K562 (cell line): ENCODE measurements around the gene CFDP1. TPM values are rescaled to one million over a fixed set of nuclear protein-coding genes. Genes with fewer than 3 reads are reported as not detected.
A peak's percentile ranks its signal among the peaks of the same experiment; 100 is the strongest.

Source experiments
- ATAC-seq: fragments of 200-7000 bp; cut with Tn5 transposase; 3 replicates; pipeline ENCODE4 v1.9.1; 2020; ENCODE audit warnings: moderate library complexity
- BruUV-seq: library from RNA; stranded (reverse); fragments of 400-500 nt; replicated peaks from 2 replicates; lab custom pipeline; 2021; lab: Mats Ljungman, UMichigan
- CTCF ChIA-PET: fragments of 300-600 bp; formaldehyde crosslinking; extraction: SDS; loops from one replicate; lab custom pipeline; 2021; ENCODE audit warnings: low intra/inter-chr PET ratio; lab: Yijun Ruan, JAX
- POLR2A ChIA-PET: fragments of 300-600, 350-650 bp; sonication (Branson Sonifier 250); formaldehyde crosslinking; extraction: SDS; loops from one replicate; lab custom pipeline; 2021; ENCODE audit warnings: antibody characterized with exemption, inconsistent platforms; lab: Yijun Ruan, JAX
- DNase-seq, 4 experiments: peaks; one replicate each; pipeline versions ENCODE4 v3.0.0 to v3.0.0-alpha.2; 2011 to 2018; ENCODE audit warnings: low spot score in 3 of 4, mixed read lengths in 3 of 4; ENCODE audit errors: extremely low read depth in 1 of 4
- FAIRE-seq: peaks from 2 replicates; lab custom pipeline; 2011; peaks lifted over from hg19 to GRCh38; lab: Jason Lieb, UNC
- H2AFZ ChIP-seq: 2 replicates; pipeline ENCODE4 v1.6.0; 2011; ENCODE audit warnings: low read depth, low read length, control low read depth, inconsistent platforms
- H3K27ac ChIP-seq: fragments of 200-600 bp; 3 replicates; pipeline ENCODE4 v1.8.0; 2011; ENCODE audit warnings: low read depth, mild to moderate bottlenecking, control low read depth, inconsistent platforms, low read length, moderate library complexity, mixed read lengths; ENCODE audit errors: extremely low read depth
- H3K27me3 ChIP-seq, 2 experiments: fragments of 300-600 bp in 1 of 2; 2 replicates in 1 of 2; 3 replicates in 1 of 2; pipeline versions ENCODE4 v1.6.0 to v1.8.0; 2011; ENCODE audit warnings: inconsistent platforms in 2 of 2, low read length in 2 of 2, mild to moderate bottlenecking in 1 of 2, mixed read lengths in 1 of 2, moderate library complexity in 1 of 2; ENCODE audit not compliant: control insufficient read depth in 2 of 2, insufficient read depth in 2 of 2
- H3K36me3 ChIP-seq: fragments of 300-600 bp; 3 replicates; pipeline ENCODE4 v1.8.0; 2011; ENCODE audit warnings: mild to moderate bottlenecking, low read length, inconsistent platforms; ENCODE audit not compliant: control insufficient read depth, insufficient read depth
- H3K4me1 ChIP-seq, 2 experiments: fragments of 200-600 bp in 1 of 2; replicated peaks in 1 of 2; 2 replicates in 1 of 2; 3 replicates in 1 of 2; pipeline versions ENCODE4 v1.5.1 to v1.8.0; 2011; ENCODE audit warnings: inconsistent platforms in 2 of 2, low read length in 2 of 2, mild to moderate bottlenecking in 1 of 2, mixed read lengths in 1 of 2, moderate library complexity in 1 of 2; ENCODE audit not compliant: control insufficient read depth in 2 of 2, insufficient read depth in 2 of 2
- H3K4me2 ChIP-seq: 2 replicates; pipeline ENCODE4 v1.6.1; 2011; ENCODE audit warnings: low read length, control low read depth, inconsistent platforms, mixed read lengths; ENCODE audit not compliant: insufficient read depth
- H3K4me3 ChIP-seq: fragments of 200-600 bp; sonication (generic), shearing (Covaris generic); 2 replicates; pipeline ENCODE4 v1.5.1; 2016; ENCODE audit warnings: control low read depth, inconsistent platforms
- H3K79me2 ChIP-seq: fragments of 200-600 bp; 3 replicates; pipeline ENCODE4 v1.8.0; 2011; ENCODE audit warnings: low read length, inconsistent platforms; ENCODE audit not compliant: control insufficient read depth, insufficient read depth
- H3K9ac ChIP-seq, 2 experiments: 2 replicates each; pipeline versions ENCODE4 v1.6.0 to v1.6.1; 2011; ENCODE audit warnings: low read depth in 2 of 2, low read length in 2 of 2, control low read depth in 1 of 2, inconsistent platforms in 1 of 2, mild to moderate bottlenecking in 1 of 2, mixed read lengths in 1 of 2; ENCODE audit not compliant: insufficient read depth in 1 of 2
- H3K9me1 ChIP-seq: one replicate; pipeline ENCODE4 v1.6.0; 2011; ENCODE audit warnings: inconsistent platforms, mild to moderate bottlenecking, low read length, moderate library complexity; ENCODE audit not compliant: control insufficient read depth, insufficient read depth
- H3K9me3 ChIP-seq: replicated peaks from 2 replicates; pipeline ENCODE4 v1.5.1; 2011; ENCODE audit warnings: low read depth, low read length, inconsistent platforms; ENCODE audit not compliant: control insufficient read depth, insufficient read depth
- H4K20me1 ChIP-seq: replicated peaks from 2 replicates; pipeline ENCODE4 v1.6.1; 2011; ENCODE audit warnings: low read length, inconsistent platforms, mixed read lengths; ENCODE audit not compliant: control insufficient read depth, insufficient read depth
- NFIC ChIP-seq: fragments of 450-650 bp; IDR thresholded peaks from 2 replicates; pipeline ENCODE4 v1.6.1; 2017; ENCODE audit warnings: mild to moderate bottlenecking, inconsistent platforms
- SMARCA4 ChIP-seq: fragments of 450-650 bp; IDR thresholded peaks from 2 replicates; pipeline ENCODE4 v1.6.1; 2016
- SPI1 ChIP-seq: IDR thresholded peaks from 2 replicates; pipeline ENCODE4 v1.6.1; 2011; ENCODE audit warnings: low read depth, low read length, control low read depth, borderline replicate concordance
- TCF7L2 ChIP-seq: fragments of 150-350 bp; IDR thresholded peaks from 2 replicates; pipeline ENCODE4 v1.6.1; 2016; ENCODE audit warnings: low read depth, mild to moderate bottlenecking, low read length, moderate library complexity
- WGBS: fragments of 100-300 bp; shearing (Covaris generic); methylation state at CpG from one replicate; pipeline ENCODE4 v1.1.6; 2016; ENCODE audit warnings: low coverage, mixed read lengths; ENCODE audit not compliant: insufficient coverage; ENCODE audit errors: missing lambda C conversion rate; 5-methylcytosine and 5-hydroxymethylcytosine counted together
- in situ Hi-C: fragments of 300-500 bp; cut with MboI; formaldehyde crosslinking; loops from 4 replicates; pipeline ENCODE4 v1.15.0; 2018; ENCODE audit warnings: inconsistent platforms, mixed read lengths
- intact Hi-C: fragments of 100-400 bp; cut with micrococcal nuclease; formaldehyde crosslinking; loops from 2 replicates; pipeline ENCODE4 v1.14.2; 2022
- polyA plus RNA-seq, 8 experiments: library from polyadenylated mRNA; depleted of rRNA in 4 of 8; stranded (reverse) in 5 of 8; unstranded in 3 of 8; fragments of >200 nt; fragmentation: Nextera tagmentation in 2 of 8; fragmentation: Illumina TruSeq in 1 of 8; extraction: Ambion mirVana in 2 of 8; extraction: Trizol in 1 of 8; gene quantifications; 2 replicates each; pipeline versions ENCODE4 v1.2.1 to v1.2.3, GENCODE V29; 2011 to 2014; ENCODE audit warnings: inconsistent platforms in 1 of 8, missing spikeins in 1 of 8
- total RNA-seq, 7 experiments: library from RNA; depleted of rRNA in 6 of 7; stranded (reverse); fragments of >200 nt in 6 of 7; fragmentation: Illumina TruSeq in 2 of 7; extraction: Trizol in 2 of 7; gene quantifications; 2 replicates each; pipeline versions ENCODE4 v1.2.1 to v1.2.3, GENCODE V29; 2011 to 2021; ENCODE audit warnings: low replicate concordance in 1 of 7
- TF ChIP-seq, protein P1 (sequence below): sonication (generic); formaldehyde crosslinking; IDR thresholded peaks from 2 replicates; pipeline ENCODE4 v1.8.0; 2022; ENCODE audit warnings: mild to moderate bottlenecking, missing genetic modification reagents, borderline replicate concordance

Gene CFDP1
- total and polyA plus RNA-seq, 9 of the 15 experiments (the other 6 are each of a cell fraction or from before 2014, with no cell fraction given) = 31.5 to 78.4 (median 61.7) TPM

DNA sequence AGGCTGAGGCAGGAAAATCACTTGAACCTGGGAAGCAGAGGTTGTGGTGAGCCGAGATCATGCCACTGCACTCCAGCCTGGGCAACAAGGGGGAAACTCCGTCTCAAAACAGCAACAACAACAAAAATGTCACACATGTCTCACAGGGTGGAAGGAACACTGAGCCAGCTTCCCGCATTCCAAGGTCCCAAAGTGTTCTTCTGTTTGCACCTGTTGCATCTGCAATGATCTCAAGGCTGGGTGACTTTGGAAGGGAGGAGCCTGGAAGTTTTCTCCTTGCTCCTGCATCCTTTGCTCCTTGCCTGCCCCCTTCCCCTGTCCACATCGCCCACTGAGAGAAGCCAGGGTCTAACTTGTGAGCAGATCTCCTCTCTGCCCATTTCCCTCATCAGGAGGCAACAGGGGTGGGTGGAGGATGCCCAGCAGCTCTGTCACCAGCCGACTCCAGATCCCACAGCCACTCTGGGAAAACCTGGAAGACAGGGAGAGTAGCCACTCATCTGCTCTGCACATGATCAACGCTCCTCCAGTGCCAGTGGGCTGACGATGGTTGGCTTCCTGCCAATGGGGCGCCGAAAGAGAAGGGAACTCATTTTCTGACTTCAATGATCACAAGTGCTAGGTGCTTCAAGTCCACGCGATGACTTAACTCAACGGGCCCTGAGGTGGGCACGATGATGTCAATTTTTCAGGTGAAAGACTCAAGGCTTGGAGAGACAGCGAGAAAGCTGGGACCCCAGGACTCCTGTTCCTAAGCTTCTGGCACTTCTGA is 49.3 kb upstream of the CFDP1 start:
- CTCF ChIA-PET = no interaction called here
- intact Hi-C loops = no loop called here
- H3K4me1 ChIP-seq = peaks cover 0 to 9% of the 10 kb centered on the region in 2 experiments; a peak in 2 of 5 replicates
- H3K4me2 ChIP-seq = no peak overlapping the region
- no peaks in the 10 kb centered on the region for H3K9me3 ChIP-seq
- H3K4me3 ChIP-seq = no peak overlapping the region
- H3K9me1 ChIP-seq = no peaks in the 10 kb centered on the region
- no peak overlapping the region for H2AFZ ChIP-seq
- peaks cover 8 to 65% of the 10 kb centered on the region in 2 experiments; a peak in 4 of 5 replicates for H3K27me3 ChIP-seq
- ATAC-seq = no peak
- TF ChIP-seq NFIC (peak; percentile 73), SPI1 (no peak), SMARCA4 (no peak), TCF7L2 (no peak)
- TF ChIP-seq, protein P1, sequence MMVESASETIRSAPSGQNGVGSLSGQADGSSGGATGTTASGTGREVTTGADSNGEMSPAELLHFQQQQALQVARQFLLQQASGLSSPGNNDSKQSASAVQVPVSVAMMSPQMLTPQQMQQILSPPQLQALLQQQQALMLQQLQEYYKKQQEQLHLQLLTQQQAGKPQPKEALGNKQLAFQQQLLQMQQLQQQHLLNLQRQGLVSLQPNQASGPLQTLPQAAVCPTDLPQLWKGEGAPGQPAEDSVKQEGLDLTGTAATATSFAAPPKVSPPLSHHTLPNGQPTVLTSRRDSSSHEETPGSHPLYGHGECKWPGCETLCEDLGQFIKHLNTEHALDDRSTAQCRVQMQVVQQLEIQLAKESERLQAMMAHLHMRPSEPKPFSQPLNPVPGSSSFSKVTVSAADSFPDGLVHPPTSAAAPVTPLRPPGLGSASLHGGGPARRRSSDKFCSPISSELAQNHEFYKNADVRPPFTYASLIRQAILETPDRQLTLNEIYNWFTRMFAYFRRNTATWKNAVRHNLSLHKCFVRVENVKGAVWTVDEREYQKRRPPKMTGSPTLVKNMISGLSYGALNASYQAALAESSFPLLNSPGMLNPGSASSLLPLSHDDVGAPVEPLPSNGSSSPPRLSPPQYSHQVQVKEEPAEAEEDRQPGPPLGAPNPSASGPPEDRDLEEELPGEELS (CRISPR knock-in tag) = no peak
- H3K27ac ChIP-seq = no peak overlapping the region
- BruUV-seq = no TSS peak
- WGBS = 3% methylated on average over 13 of the region's 14 CpGs
- DNase-seq = no peak
- H3K9ac ChIP-seq = no peak overlapping the region
- no peaks in the 10 kb centered on the region for H4K20me1 ChIP-seq
- H3K36me3 ChIP-seq = no peaks in the 10 kb centered on the region
- POLR2A ChIA-PET = no interaction called here
- in situ Hi-C loops = no loop called here
- FAIRE-seq = no peak
- H3K79me2 ChIP-seq = no peaks in the 10 kb centered on the region
